HCT116 (cell line): Measurements from ENCODE around the gene FLRT1. TPM values are rescaled to one million over a fixed set of nuclear protein-coding genes. Genes with fewer than 3 reads are reported as not detected.

Experiments used
- ATAC-seq: fragments of 200-7000 bp; cut with Tn5 transposase; 2 replicates; pipeline ENCODE4 v1.9.1; 2020; ENCODE audit warnings: mild to moderate bottlenecking, moderate library complexity
- BruUV-seq: library from RNA; stranded (reverse); fragments of 400-500 nt; replicated peaks from 2 replicates; lab custom pipeline; 2021; lab: Mats Ljungman, UMichigan
- CTCF ChIA-PET: fragments of 300-600 bp; sonication (Branson Sonifier 250); formaldehyde crosslinking; loops from one replicate; lab custom pipeline; 2021; ENCODE audit warnings: antibody characterized with exemption; lab: Charles Lee
- POLR2A ChIA-PET: fragments of 300-600, 350-600 bp; sonication (Branson Sonifier 250); formaldehyde crosslinking; loops from one replicate; lab custom pipeline; 2021; ENCODE audit warnings: antibody characterized with exemption; lab: Charles Lee
- RAD21 ChIA-PET, 2 experiments: fragments of 300-600 bp; sonication (Branson Sonifier 250); formaldehyde crosslinking; loops; one replicate each; lab custom pipeline; 2023; ENCODE audit warnings: low total read pairs in 2 of 2; ENCODE audit not compliant: uncharacterized antibody in 2 of 2, unreplicated experiment in 2 of 2, low non-redundant PET in 1 of 2; lab: Charles Lee
- DNase-seq: peaks from one replicate; pipeline ENCODE4 v3.0.0-alpha.2; 2010; ENCODE audit warnings: low read depth, low spot score
- H2AFZ ChIP-seq: fragments of 200-600 bp; shearing (Covaris generic), sonication (generic); 2 replicates; pipeline ENCODE4 v1.6.1; 2017; ENCODE audit warnings: low read depth, mixed run types, mixed read lengths, antibody characterized with exemption, low read length; ENCODE audit not compliant: poor library complexity, severe bottlenecking
- H3K27ac ChIP-seq: 2 replicates; pipeline ENCODE4 v1.5.1; 2012; ENCODE audit warnings: low read depth, low read length
- H3K27me3 ChIP-seq: fragments of 200-600 bp; sonication (generic); 2 replicates; pipeline ENCODE4 v1.6.1; 2016; ENCODE audit warnings: mixed run types, low read length, mixed read lengths; ENCODE audit not compliant: insufficient read depth
- H3K36me3 ChIP-seq, 2 experiments: fragments of 200-500 bp in 1 of 2; fragments of 200-600 bp in 1 of 2; sonication (Bioruptor generic) in 1 of 2; sonication (generic) in 1 of 2; 2 replicates each; pipeline versions ENCODE4 v1.5.1 to v1.6.1; 2014 to 2016; ENCODE audit warnings: low read length in 2 of 2, inconsistent platforms in 1 of 2, mixed read lengths in 1 of 2, mixed run types in 1 of 2; ENCODE audit not compliant: insufficient read depth in 2 of 2, control insufficient read depth in 1 of 2
- H3K4me1 ChIP-seq, 2 experiments: fragments of 200-600 bp in 1 of 2; sonication (generic) in 1 of 2; 2 replicates each; pipeline versions ENCODE4 v1.5.1 to v1.6.1; 2012 to 2017; ENCODE audit warnings: low read length in 2 of 2, inconsistent platforms in 1 of 2, mild to moderate bottlenecking in 1 of 2, mixed read lengths in 1 of 2, mixed run types in 1 of 2, moderate library complexity in 1 of 2; ENCODE audit not compliant: insufficient read depth in 2 of 2, control insufficient read depth in 1 of 2
- H3K4me2 ChIP-seq: fragments of 200-600 bp; sonication (generic); 2 replicates; pipeline ENCODE4 v1.6.1; 2017; ENCODE audit warnings: mixed run types, low read length, mixed read lengths
- H3K4me3 ChIP-seq, 2 experiments: fragments of 200-600 bp in 1 of 2; sonication (generic) in 1 of 2; replicated peaks in 1 of 2; 2 replicates each; pipeline ENCODE4 v1.5.1; 2011 to 2016; ENCODE audit warnings: low read length in 2 of 2, control low read depth in 1 of 2, low read depth in 1 of 2, mild to moderate bottlenecking in 1 of 2, mixed read lengths in 1 of 2, mixed run types in 1 of 2
- H3K79me2 ChIP-seq: fragments of 200-600 bp; sonication (generic); 2 replicates; pipeline ENCODE4 v1.6.1; 2017; ENCODE audit warnings: mild to moderate bottlenecking, mixed run types, low read length, moderate library complexity, mixed read lengths; ENCODE audit not compliant: insufficient read depth
- H3K9ac ChIP-seq: fragments of 200-600 bp; sonication (generic); 2 replicates; pipeline ENCODE4 v1.6.1; 2016; ENCODE audit warnings: low read length, mixed read lengths
- H3K9me2 ChIP-seq: fragments of 200-600 bp; sonication (generic), shearing (Covaris generic); 2 replicates; pipeline ENCODE4 v1.6.1; 2017; ENCODE audit warnings: mixed run types, mild to moderate bottlenecking, moderate library complexity; ENCODE audit not compliant: insufficient read depth
- H3K9me3 ChIP-seq, 2 experiments: fragments of 200-500 bp in 1 of 2; fragments of 200-600 bp in 1 of 2; sonication (Bioruptor generic) in 1 of 2; sonication (generic) in 1 of 2; 2 replicates each; pipeline ENCODE4 v1.6.1; 2014 to 2017; ENCODE audit warnings: low read length in 2 of 2, mixed read lengths in 2 of 2, inconsistent platforms in 1 of 2, low read depth in 1 of 2, mild to moderate bottlenecking in 1 of 2, mixed run types in 1 of 2, moderate library complexity in 1 of 2; ENCODE audit not compliant: control insufficient read depth in 1 of 2, insufficient read depth in 1 of 2
- H4K20me1 ChIP-seq: fragments of 200-600 bp; sonication (generic), shearing (Covaris generic); 2 replicates; pipeline ENCODE4 v1.6.1; 2017; ENCODE audit warnings: mixed run types, mild to moderate bottlenecking, moderate library complexity; ENCODE audit not compliant: insufficient read depth
- CBX3 ChIP-seq: IDR thresholded peaks from 2 replicates; pipeline ENCODE4 v1.6.1; 2012; ENCODE audit warnings: low read depth
- CEBPB ChIP-seq: IDR thresholded peaks from 2 replicates; pipeline ENCODE4 v1.6.1; 2012; ENCODE audit warnings: low read depth
- EGR1 ChIP-seq: IDR thresholded peaks from 2 replicates; pipeline ENCODE4 v1.6.1; 2012; ENCODE audit warnings: low read depth
- EZH2 ChIP-seq: fragments of 200-600 bp; sonication (generic); IDR thresholded peaks from 2 replicates; pipeline ENCODE4 v1.6.1; 2017; ENCODE audit warnings: antibody characterized with exemption, mixed run types
- EZH2phosphoT487 ChIP-seq: fragments of 200-600 bp; IDR thresholded peaks from 2 replicates; pipeline ENCODE4 v1.6.1; 2018; ENCODE audit warnings: antibody characterized with exemption, borderline replicate concordance
- JUND ChIP-seq: IDR thresholded peaks from 2 replicates; pipeline ENCODE4 v1.6.1; 2012
- POLR2AphosphoS5 ChIP-seq: IDR thresholded peaks from 2 replicates; pipeline ENCODE4 v1.6.1; 2011; ENCODE audit warnings: mild to moderate bottlenecking, low read depth, low read length, moderate library complexity
- RAD21 ChIP-seq: IDR thresholded peaks from 2 replicates; pipeline ENCODE4 v1.6.1; 2012; ENCODE audit warnings: low read depth, mild to moderate bottlenecking
- REST ChIP-seq: IDR thresholded peaks from 2 replicates; pipeline ENCODE4 v1.6.1; 2012; ENCODE audit warnings: low read depth
- SP1 ChIP-seq: IDR thresholded peaks from 2 replicates; pipeline ENCODE4 v1.6.1; 2012; ENCODE audit warnings: low read depth
- SRF ChIP-seq: IDR thresholded peaks from 2 replicates; pipeline ENCODE4 v1.6.1; 2012; ENCODE audit warnings: low read depth
- TCF7L2 ChIP-seq: IDR thresholded peaks from 2 replicates; pipeline ENCODE4 v1.7.0; 2011; ENCODE audit warnings: borderline replicate concordance, inconsistent platforms; ENCODE audit not compliant: insufficient read depth, insufficient read length; ENCODE audit errors: extremely low read depth
- YY1 ChIP-seq: IDR thresholded peaks from 2 replicates; pipeline ENCODE4 v1.6.1; 2011; ENCODE audit warnings: low read length, low read depth, moderate library complexity, mild to moderate bottlenecking; ENCODE audit not compliant: insufficient replicate concordance; ENCODE audit errors: extremely low read depth
- ZNF274 ChIP-seq: fragments of 200-500 bp; sonication (Bioruptor generic); IDR thresholded peaks from 2 replicates; pipeline ENCODE4 v1.6.1; 2014; ENCODE audit warnings: mild to moderate bottlenecking, low read depth, low read length, inconsistent platforms
- intact Hi-C: fragments of 100-400 bp; cut with micrococcal nuclease; formaldehyde crosslinking; loops from 2 replicates; pipeline ENCODE4 v1.10.0; 2022
- total RNA-seq: library from RNA; stranded (reverse); gene quantifications from one replicate; pipeline ENCODE4 v1.2.1, GENCODE V29; 2021; ENCODE audit not compliant: unreplicated experiment
- TF ChIP-seq, protein P1 (sequence below): IDR thresholded peaks from 2 replicates; pipeline ENCODE4 v1.6.1; 2012
- TF ChIP-seq, protein P2 (sequence below), 3 experiments: fragments of 200-600 bp in 1 of 3; sonication (generic) in 1 of 3; IDR thresholded peaks in 2 of 3; conservative IDR thresholded peaks in 1 of 3; 2 replicates each; pipeline ENCODE4 v1.5.1; 2012 to 2017; ENCODE audit warnings: low read depth in 2 of 3, low read length in 2 of 3, antibody characterized with exemption in 1 of 3, borderline replicate concordance in 1 of 3, control low read depth in 1 of 3, mild to moderate bottlenecking in 1 of 3, mixed read lengths in 1 of 3, mixed run types in 1 of 3, moderate library complexity in 1 of 3; ENCODE audit not compliant: insufficient read depth in 1 of 3

The FLRT1 gene
- total RNA-seq, 1 experiment from 2014 or later, result 0.15 TPM

GRCh38 chr11:64056861-64057260, 21.1 kb downstream of the FLRT1 start:
- CTCF ChIA-PET, result no interaction called here
- Histone ChIP-seq H3K9me3 (no peaks in the 10 kb centered on the region), H3K9ac (no peak overlapping the region), H3K9me2 (no peaks in the 10 kb centered on the region), H3K27me3 (no peaks in the 10 kb centered on the region), H3K4me2 (no peak overlapping the region), H3K36me3 (no peaks in the 10 kb centered on the region), H3K4me1 (no peaks in the 10 kb centered on the region), H3K79me2 (no peaks in the 10 kb centered on the region), H2AFZ (no peak overlapping the region), H3K4me3 (no peak overlapping the region), H4K20me1 (no peaks in the 10 kb centered on the region), H3K27ac (no peak overlapping the region)
- POLR2A ChIA-PET, result no interaction called here
- no peak for TF ChIP-seq JUND
- TF ChIP-seq EZH2, result no peak
- no peak for TF ChIP-seq REST
- no peak for TF ChIP-seq SRF
- TF ChIP-seq EGR1, result no peak
- TF ChIP-seq YY1, result no peak
- TF ChIP-seq CEBPB, result no peak
- TF ChIP-seq TCF7L2, result no peak
- TF ChIP-seq EZH2phosphoT487, result no peak
- TF ChIP-seq, protein P1, sequence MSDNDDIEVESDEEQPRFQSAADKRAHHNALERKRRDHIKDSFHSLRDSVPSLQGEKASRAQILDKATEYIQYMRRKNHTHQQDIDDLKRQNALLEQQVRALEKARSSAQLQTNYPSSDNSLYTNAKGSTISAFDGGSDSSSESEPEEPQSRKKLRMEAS, result no peak
- TF ChIP-seq, protein P2, sequence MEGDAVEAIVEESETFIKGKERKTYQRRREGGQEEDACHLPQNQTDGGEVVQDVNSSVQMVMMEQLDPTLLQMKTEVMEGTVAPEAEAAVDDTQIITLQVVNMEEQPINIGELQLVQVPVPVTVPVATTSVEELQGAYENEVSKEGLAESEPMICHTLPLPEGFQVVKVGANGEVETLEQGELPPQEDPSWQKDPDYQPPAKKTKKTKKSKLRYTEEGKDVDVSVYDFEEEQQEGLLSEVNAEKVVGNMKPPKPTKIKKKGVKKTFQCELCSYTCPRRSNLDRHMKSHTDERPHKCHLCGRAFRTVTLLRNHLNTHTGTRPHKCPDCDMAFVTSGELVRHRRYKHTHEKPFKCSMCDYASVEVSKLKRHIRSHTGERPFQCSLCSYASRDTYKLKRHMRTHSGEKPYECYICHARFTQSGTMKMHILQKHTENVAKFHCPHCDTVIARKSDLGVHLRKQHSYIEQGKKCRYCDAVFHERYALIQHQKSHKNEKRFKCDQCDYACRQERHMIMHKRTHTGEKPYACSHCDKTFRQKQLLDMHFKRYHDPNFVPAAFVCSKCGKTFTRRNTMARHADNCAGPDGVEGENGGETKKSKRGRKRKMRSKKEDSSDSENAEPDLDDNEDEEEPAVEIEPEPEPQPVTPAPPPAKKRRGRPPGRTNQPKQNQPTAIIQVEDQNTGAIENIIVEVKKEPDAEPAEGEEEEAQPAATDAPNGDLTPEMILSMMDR (IDR thresholded peaks at IDR 0.05 in 2 of 3, conservative IDR thresholded peaks at IDR 0.05 in 1 of 3; ENCODE audit: borderline replicate concordance in 1 of 3, insufficient read depth in 1 of 3, low read depth in 2 of 3, low read length in 2 of 3), result no peak
- no peak for TF ChIP-seq POLR2AphosphoS5
- no peak for TF ChIP-seq CBX3
- TF ChIP-seq RAD21, result no peak
- TF ChIP-seq SP1, result no peak
- no peak for TF ChIP-seq ZNF274
- intact Hi-C loops, result loop anchor here (10.0 kb wide), 1 partner anchor 48 kb away; no protein-coding TSS in a partner anchor
- DNase-seq (no peak), ATAC-seq (no peak)
- RAD21 ChIA-PET, result no interaction called here
- no TSS peak for BruUV-seq
